Transverse colon (tissue), 3 donors: ENCODE data around the gene PLEKHG2.

Experiments used
- CTCF ChIP-seq, 5 experiments: fragments of 200-600 bp in 3 of 5; fragments of 450-650 bp in 2 of 5; sonication (generic) in 3 of 5; IDR thresholded peaks; 1 replicate in 2 of 5; 2 replicates in 3 of 5; pipeline ENCODE4 v1.5.1; 2016 to 2017; ENCODE audit warnings: antibody characterized with exemption in 5 of 5, inconsistent platforms in 3 of 5, mild to moderate bottlenecking in 2 of 5, moderate library complexity in 1 of 5
- EP300 ChIP-seq: sonication (generic); formaldehyde crosslinking; IDR thresholded peaks from one replicate; pipeline ENCODE4 v1.6.1; 2017; ENCODE audit warnings: antibody characterized with exemption, low read depth

GRCh38 chr19:39370735-39371134 is 41.7 kb upstream of the PLEKHG2 start:
- no peak for TF ChIP-seq EP300
- no peak for TF ChIP-seq CTCF (IDR thresholded peaks at IDR 0.05)
